ENCODE measurements around the gene CSMD2.

Gene CSMD2

GRCh38 chr1:33955096-33955495 is 209.9 kb downstream of the CSMD2 start:
- DNase-seq, result no peak

- DNase-seq, result no peak
Measured at GRCh38 chr1:33949570-33949969, 215.5 kb downstream of the CSMD2 start.

GRCh38 chr1:33948291-33948690 is 216.7 kb downstream of the CSMD2 start:
- DNase-seq, result no peak

GRCh38 chr1:33946836-33947235 is 218.2 kb downstream of the CSMD2 start:
- DNase-seq, result no peak

- no peak for DNase-seq
Measured at GRCh38 chr1:33944846-33945245, 220.2 kb downstream of the CSMD2 start.

GRCh38 chr1:33943978-33944377 is 221.1 kb downstream of the CSMD2 start:
- no peak for DNase-seq

GRCh38 chr1:33932871-33933270 is 232.2 kb downstream of the CSMD2 start:
- no peak for DNase-seq

- no peak for DNase-seq
Measured at GRCh38 chr1:33931111-33931475, 233.9 kb downstream of the CSMD2 start.

GRCh38 chr1:33930346-33931110 is 234.5 kb downstream of the CSMD2 start:
- no peak for DNase-seq

GRCh38 chr1:33928251-33928650 is 236.8 kb downstream of the CSMD2 start:
- DNase-seq, result no peak

- no peak for DNase-seq
Measured at GRCh38 chr1:33927721-33928120, 237.3 kb downstream of the CSMD2 start.

- DNase-seq, result no peak
Measured at GRCh38 chr1:33925586-33925985, 239.4 kb downstream of the CSMD2 start.

GRCh38 chr1:33921281-33921680 is 243.7 kb downstream of the CSMD2 start:
- no peak for DNase-seq

- no peak for DNase-seq
Measured at GRCh38 chr1:33918368-33918767, 246.7 kb downstream of the CSMD2 start.

- DNase-seq, result no peak
Measured at GRCh38 chr1:33916786-33917185, 248.2 kb downstream of the CSMD2 start.

- no peak for DNase-seq
Measured at GRCh38 chr1:33914531-33914930, 250.5 kb downstream of the CSMD2 start.

GRCh38 chr1:33908324-33908956 is 256.6 kb downstream of the CSMD2 start:
- DNase-seq, result no peak

- DNase-seq, result no peak
Measured at GRCh38 chr1:33906156-33906555, 258.9 kb downstream of the CSMD2 start.

- no peak for DNase-seq
Measured at GRCh38 chr1:33905241-33905640, 259.8 kb downstream of the CSMD2 start.

GRCh38 chr1:33903210-33903589 is 261.8 kb downstream of the CSMD2 start:
- no peak for DNase-seq

- no peak for DNase-seq
Measured at GRCh38 chr1:33902486-33903209, 262.4 kb downstream of the CSMD2 start.

- no peak for DNase-seq
Measured at GRCh38 chr1:33899746-33900145, 265.3 kb downstream of the CSMD2 start.

- no peak for DNase-seq
Measured at GRCh38 chr1:33898881-33899280, 266.1 kb downstream of the CSMD2 start.

- DNase-seq, result no peak
Measured at GRCh38 chr1:33898406-33898805, 266.6 kb downstream of the CSMD2 start.

Measured in T-helper 9 cell (primary cell).